Neural progenitor cell (in vitro differentiated cells): ENCODE results near the gene ANO2. TPM values are rescaled to one million over a fixed set of nuclear protein-coding genes. Genes with fewer than 3 reads are reported as not detected.
A peak's percentile ranks its signal among the peaks of the same experiment; 100 is the strongest.

Experiments
- DNase-seq: peaks from one replicate; pipeline ENCODE4 v3.0.0-alpha.2; 2016; ENCODE audit warnings: low spot score
- H2AFZ ChIP-seq: fragments of 200-600 bp; sonication (generic); replicated peaks from 2 replicates; pipeline ENCODE4 v1.6.1; 2016; ENCODE audit warnings: antibody characterized with exemption
- H3F3A ChIP-seq: fragments of 200-600 bp; sonication (generic); 2 replicates; pipeline ENCODE4 v1.6.1; 2016; ENCODE audit warnings: antibody characterized with exemption, low read depth
- H3K27ac ChIP-seq: fragments of 200-600 bp; sonication (generic); 2 replicates; pipeline ENCODE4 v1.5.1; 2016; ENCODE audit warnings: mild to moderate bottlenecking
- H3K27me3 ChIP-seq: fragments of 200-600 bp; sonication (generic); 2 replicates; pipeline ENCODE4 v1.6.1; 2016; ENCODE audit warnings: mild to moderate bottlenecking, moderate library complexity
- H3K36me3 ChIP-seq: fragments of 200-600 bp; sonication (generic); 2 replicates; pipeline ENCODE4 v1.5.1; 2016
- H3K4me1 ChIP-seq: fragments of 200-600 bp; sonication (generic); 2 replicates; pipeline ENCODE4 v1.6.1; 2016; ENCODE audit warnings: mixed run types
- H3K4me2 ChIP-seq: fragments of 200-600 bp; sonication (generic); 2 replicates; pipeline ENCODE4 v1.6.1; 2016
- H3K4me3 ChIP-seq: fragments of 200-600 bp; sonication (generic); 2 replicates; pipeline ENCODE4 v1.5.1; 2016
- H3K79me2 ChIP-seq: fragments of 200-600 bp; sonication (generic); 2 replicates; pipeline ENCODE4 v1.6.1; 2016; ENCODE audit warnings: low read depth
- H3K9ac ChIP-seq: fragments of 200-600 bp; sonication (generic); 2 replicates; pipeline ENCODE4 v1.6.1; 2016
- H3K9me3 ChIP-seq: fragments of 200-600 bp; sonication (generic); 2 replicates; pipeline ENCODE4 v1.5.1; 2016; ENCODE audit warnings: low read depth
- H4K20me1 ChIP-seq: fragments of 200-600 bp; sonication (generic); 2 replicates; pipeline ENCODE4 v1.6.1; 2016; ENCODE audit warnings: low read depth
- H3K27ac Mint-ChIP-seq: 3 replicates; pipeline ENCODE4 v1.8.0; 2021; ENCODE audit warnings: mixed read lengths
- H3K27me3 Mint-ChIP-seq: 2 replicates; pipeline ENCODE4 v1.8.0; 2022; ENCODE audit warnings: low read depth, mild to moderate bottlenecking, inconsistent platforms, moderate library complexity, mixed read lengths; ENCODE audit not compliant: insufficient read depth
- H3K36me3 Mint-ChIP-seq: 3 replicates; pipeline ENCODE4 v1.8.0; 2021; ENCODE audit warnings: mixed read lengths
- H3K4me1 Mint-ChIP-seq: 3 replicates; pipeline ENCODE4 v1.8.0; 2021; ENCODE audit warnings: mixed read lengths
- H3K4me3 Mint-ChIP-seq: 3 replicates; pipeline ENCODE4 v1.8.0; 2021; ENCODE audit warnings: mild to moderate bottlenecking, moderate library complexity, mixed read lengths
- H3K9me3 Mint-ChIP-seq: 3 replicates; pipeline ENCODE4 v1.8.0; 2020; ENCODE audit warnings: mixed read lengths
- EZH2 ChIP-seq: fragments of 200-600 bp; sonication (generic); IDR thresholded peaks from 2 replicates; pipeline ENCODE4 v1.6.1; 2017; ENCODE audit warnings: antibody characterized with exemption, mild to moderate bottlenecking, moderate library complexity
- EZH2phosphoT487 ChIP-seq: fragments of 200-600 bp; sonication (generic); IDR thresholded peaks from 2 replicates; pipeline ENCODE4 v1.6.1; 2017; ENCODE audit warnings: antibody characterized with exemption
- total RNA-seq: library from RNA; depleted of rRNA; stranded (reverse); fragments of >200 nt; gene quantifications from 2 replicates; pipeline ENCODE4 v1.2.3, GENCODE V29; 2015; ENCODE audit warnings: low replicate concordance
- TF ChIP-seq, protein P1 (sequence below): fragments of 200-600 bp; sonication (generic); IDR thresholded peaks from 2 replicates; pipeline ENCODE4 v1.5.1; 2017; ENCODE audit warnings: antibody characterized with exemption, mild to moderate bottlenecking

The ANO2 gene
- total RNA-seq, 1 donor from 2014 or later: 4.8 TPM

DNA sequence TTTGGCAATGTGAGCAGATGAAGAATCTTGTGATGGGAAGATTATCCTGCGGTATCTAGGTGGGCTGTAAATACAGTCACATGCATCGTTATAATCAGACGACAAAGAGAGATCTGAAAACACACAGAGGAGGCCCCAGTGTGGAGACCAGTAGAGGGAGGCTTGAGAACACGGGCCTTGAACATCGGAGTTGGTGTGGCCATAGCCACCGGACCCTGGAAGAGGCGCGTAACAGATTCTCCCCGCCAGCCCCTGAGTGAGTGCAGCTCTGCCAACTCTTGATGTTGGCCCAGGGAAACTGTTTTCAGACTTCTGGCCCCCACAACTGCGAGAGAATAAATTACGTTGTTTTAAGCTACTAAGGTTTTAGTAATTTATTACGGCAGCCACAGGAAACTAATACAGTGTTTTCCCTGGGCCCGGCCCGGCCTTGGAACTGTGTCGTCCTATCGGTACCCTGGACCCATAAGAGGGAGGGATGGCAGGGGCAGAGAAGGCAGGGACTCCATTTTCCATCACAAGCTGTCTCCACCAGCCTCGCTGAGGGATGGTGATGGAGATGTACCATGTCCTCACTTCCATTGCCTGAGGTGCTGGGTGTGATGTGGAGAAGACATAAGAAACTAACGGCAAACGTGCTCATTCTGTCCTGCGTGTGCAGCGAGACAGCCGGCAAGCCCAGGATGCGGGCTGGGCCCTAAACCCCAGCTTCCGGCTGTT is 421.5 kb downstream of the ANO2 start:
- no peaks in the 10 kb centered on the region for H3K27me3 ChIP-seq
- no peaks in the 10 kb centered on the region for H3K79me2 ChIP-seq
- H3K9ac ChIP-seq: no peak overlapping the region
- TF ChIP-seq, protein P1, sequence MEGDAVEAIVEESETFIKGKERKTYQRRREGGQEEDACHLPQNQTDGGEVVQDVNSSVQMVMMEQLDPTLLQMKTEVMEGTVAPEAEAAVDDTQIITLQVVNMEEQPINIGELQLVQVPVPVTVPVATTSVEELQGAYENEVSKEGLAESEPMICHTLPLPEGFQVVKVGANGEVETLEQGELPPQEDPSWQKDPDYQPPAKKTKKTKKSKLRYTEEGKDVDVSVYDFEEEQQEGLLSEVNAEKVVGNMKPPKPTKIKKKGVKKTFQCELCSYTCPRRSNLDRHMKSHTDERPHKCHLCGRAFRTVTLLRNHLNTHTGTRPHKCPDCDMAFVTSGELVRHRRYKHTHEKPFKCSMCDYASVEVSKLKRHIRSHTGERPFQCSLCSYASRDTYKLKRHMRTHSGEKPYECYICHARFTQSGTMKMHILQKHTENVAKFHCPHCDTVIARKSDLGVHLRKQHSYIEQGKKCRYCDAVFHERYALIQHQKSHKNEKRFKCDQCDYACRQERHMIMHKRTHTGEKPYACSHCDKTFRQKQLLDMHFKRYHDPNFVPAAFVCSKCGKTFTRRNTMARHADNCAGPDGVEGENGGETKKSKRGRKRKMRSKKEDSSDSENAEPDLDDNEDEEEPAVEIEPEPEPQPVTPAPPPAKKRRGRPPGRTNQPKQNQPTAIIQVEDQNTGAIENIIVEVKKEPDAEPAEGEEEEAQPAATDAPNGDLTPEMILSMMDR: no peak
- no peak for TF ChIP-seq EZH2
- no peak for TF ChIP-seq EZH2phosphoT487
- no peaks in the 10 kb centered on the region for H3F3A ChIP-seq
- H3K4me3 ChIP-seq: no peak overlapping the region
- H4K20me1 ChIP-seq: no peaks in the 10 kb centered on the region
- no peak overlapping the region for H3K4me2 ChIP-seq
- Mint-ChIP-seq H3K27me3 (peaks cover 11% of the 10 kb centered on the region), H3K4me3 (no peak overlapping the region), H3K4me1 (peaks cover 3% of the 10 kb centered on the region), H3K36me3 (no peaks in the 10 kb centered on the region), H3K9me3 (no peaks in the 10 kb centered on the region), H3K27ac (peak overlapping the region; percentile 72)
- no peaks in the 10 kb centered on the region for H3K36me3 ChIP-seq
- H3K4me1 ChIP-seq: peaks cover 5% of the 10 kb centered on the region
- H3K27ac ChIP-seq: no peak overlapping the region
- DNase-seq: no peak
- no peaks in the 10 kb centered on the region for H3K9me3 ChIP-seq
- H2AFZ ChIP-seq: no peak overlapping the region

DNA sequence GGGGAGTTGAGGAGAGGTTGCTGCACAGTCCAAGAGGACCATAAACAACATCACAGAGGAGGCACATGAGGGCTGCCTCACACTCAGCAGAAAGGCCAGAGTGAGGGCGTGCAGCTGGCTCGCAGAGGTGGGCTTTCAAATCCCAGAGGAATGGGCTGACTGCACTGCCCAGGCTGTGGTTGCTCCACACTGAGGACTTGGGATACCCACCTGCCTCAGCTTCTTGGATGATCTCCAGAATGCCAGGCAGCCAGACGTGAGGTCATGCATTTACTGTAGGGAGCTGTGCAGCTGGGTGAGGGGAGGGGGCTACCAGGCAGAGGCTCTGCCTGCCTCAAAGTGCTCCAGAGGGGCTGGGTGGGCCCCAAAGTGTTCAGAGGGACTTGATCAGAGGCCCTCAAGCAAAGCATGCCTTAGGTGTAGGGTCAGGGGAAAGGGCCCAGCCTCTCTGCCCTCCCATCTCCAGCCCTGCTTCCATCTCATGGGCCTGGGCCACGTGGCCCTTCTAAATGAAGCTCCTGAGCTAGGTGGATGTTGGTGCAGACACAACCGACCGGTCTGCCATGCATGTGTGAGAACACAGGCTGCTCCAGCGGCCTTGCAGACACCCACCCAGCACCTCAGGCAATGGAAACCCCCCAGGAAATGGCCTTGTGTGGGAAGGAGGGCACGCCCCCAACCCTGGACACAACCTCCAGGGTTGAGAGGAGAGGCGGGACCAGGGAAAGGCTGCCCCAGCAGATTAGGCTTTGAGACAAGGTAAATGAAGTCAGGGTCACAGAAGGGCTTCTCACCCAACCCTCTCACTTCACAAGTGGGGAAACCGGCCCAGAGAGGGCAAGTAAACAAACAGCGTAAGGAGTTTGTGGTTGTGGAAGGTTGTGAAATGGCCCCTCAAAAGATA is 422.4 kb downstream of the ANO2 start:
- no peak for DNase-seq
- H3K4me3 ChIP-seq: no peak overlapping the region
- no peaks in the 10 kb centered on the region for H3K27me3 ChIP-seq
- peaks cover 14% of the 10 kb centered on the region for H3K4me1 ChIP-seq
- no peaks in the 10 kb centered on the region for H3K79me2 ChIP-seq
- H3K4me2 ChIP-seq: no peak overlapping the region
- no peak overlapping the region for H2AFZ ChIP-seq
- H3K9ac ChIP-seq: no peak overlapping the region
- Mint-ChIP-seq H3K27me3 (peaks cover 11% of the 10 kb centered on the region), H3K36me3 (no peaks in the 10 kb centered on the region), H3K9me3 (no peaks in the 10 kb centered on the region), H3K4me1 (peaks cover 6% of the 10 kb centered on the region), H3K27ac (peak overlapping the region; percentile 43), H3K4me3 (no peak overlapping the region)
- TF ChIP-seq EZH2phosphoT487: no peak
- TF ChIP-seq EZH2: no peak
- H3K9me3 ChIP-seq: no peaks in the 10 kb centered on the region
- no peaks in the 10 kb centered on the region for H3F3A ChIP-seq
- H4K20me1 ChIP-seq: no peaks in the 10 kb centered on the region
- no peak overlapping the region for H3K27ac ChIP-seq
- no peaks in the 10 kb centered on the region for H3K36me3 ChIP-seq

DNA sequence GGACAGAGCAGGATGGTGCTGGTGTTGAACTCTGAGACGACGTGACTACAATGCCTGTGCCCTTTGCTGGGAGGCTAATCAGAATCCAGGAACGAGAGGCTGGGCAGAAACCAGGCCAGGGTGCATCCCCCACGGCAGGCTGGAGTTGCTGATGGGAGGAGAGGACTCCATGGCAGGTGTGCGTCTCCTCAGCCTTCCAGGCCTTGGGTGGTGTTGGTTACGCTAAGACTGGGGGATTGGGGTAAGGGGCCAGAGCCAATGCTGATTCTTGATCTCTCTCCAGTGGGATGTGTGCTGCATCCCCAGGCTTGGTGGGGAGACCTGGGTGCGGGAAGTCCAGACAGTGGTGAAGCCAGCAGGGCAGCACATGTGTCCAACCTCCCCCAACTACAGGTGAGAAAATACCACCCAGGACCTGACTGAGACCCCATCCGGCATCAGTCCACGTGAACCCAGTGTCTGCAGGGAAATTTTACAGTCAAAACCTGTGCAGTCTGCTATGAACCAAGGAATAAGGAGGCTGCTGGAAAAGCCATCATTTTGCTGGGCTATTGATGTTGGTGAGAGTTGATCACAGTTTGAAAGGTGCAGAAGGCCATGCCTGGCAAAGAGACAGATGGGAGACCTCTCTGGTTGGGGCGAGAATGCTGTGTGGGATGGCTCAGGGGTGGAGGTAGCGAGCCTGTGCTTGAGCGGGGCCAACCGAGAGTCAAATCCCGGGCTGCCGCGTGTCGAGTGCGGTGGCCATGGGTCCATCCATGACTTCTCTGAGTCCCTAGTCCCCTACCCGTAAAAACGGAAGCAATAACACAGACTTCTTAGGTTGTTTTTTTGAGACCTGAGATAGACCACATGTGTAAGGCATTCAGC is 423.4 kb downstream of the ANO2 start:
- Mint-ChIP-seq H3K27ac (no peak overlapping the region), H3K9me3 (no peaks in the 10 kb centered on the region), H3K36me3 (no peaks in the 10 kb centered on the region), H3K4me1 (peaks cover 10% of the 10 kb centered on the region), H3K27me3 (peaks cover 11% of the 10 kb centered on the region), H3K4me3 (no peak overlapping the region)
- Histone ChIP-seq H3K36me3 (no peaks in the 10 kb centered on the region), H3K79me2 (no peaks in the 10 kb centered on the region), H2AFZ (no peak overlapping the region), H3K9me3 (no peaks in the 10 kb centered on the region), H3K9ac (no peak overlapping the region), H3K27me3 (no peaks in the 10 kb centered on the region), H3K4me3 (no peak overlapping the region), H3K27ac (no peak overlapping the region), H3K4me2 (no peak overlapping the region), H4K20me1 (no peaks in the 10 kb centered on the region), H3K4me1 (peaks cover 22% of the 10 kb centered on the region), H3F3A (no peaks in the 10 kb centered on the region)
- TF ChIP-seq EZH2: no peak
- TF ChIP-seq EZH2phosphoT487: no peak
- TF ChIP-seq, protein P1: no peak
- DNase-seq: no peak
